Renal cortical epithelial cell (primary cell): ENCODE data around the gene HDHD5. TPM values are rescaled to one million over a fixed set of nuclear protein-coding genes. Genes with fewer than 3 reads are reported as not detected.
A peak's percentile ranks its signal among the peaks of the same experiment; 100 is the strongest.

Experiments used
- DNase-seq: peaks from one replicate; pipeline ENCODE4 v3.0.0-alpha.2; 2011; ENCODE audit warnings: low read depth
- total RNA-seq: library from RNA; depleted of rRNA; stranded (reverse); fragments of >200 nt; gene quantifications from 2 replicates; pipeline ENCODE4 v1.2.3, GENCODE V29; 2014

Gene HDHD5
- total RNA-seq, 1 donor from 2014 or later: 25.1 TPM

GRCh38 chr22:17105143-17106129 is 53.6 kb downstream of the HDHD5 start:
- no peak for DNase-seq

- DNase-seq: no peak
Observed at GRCh38 chr22:17104336-17104935, 54.6 kb downstream of the HDHD5 start.

DNA sequence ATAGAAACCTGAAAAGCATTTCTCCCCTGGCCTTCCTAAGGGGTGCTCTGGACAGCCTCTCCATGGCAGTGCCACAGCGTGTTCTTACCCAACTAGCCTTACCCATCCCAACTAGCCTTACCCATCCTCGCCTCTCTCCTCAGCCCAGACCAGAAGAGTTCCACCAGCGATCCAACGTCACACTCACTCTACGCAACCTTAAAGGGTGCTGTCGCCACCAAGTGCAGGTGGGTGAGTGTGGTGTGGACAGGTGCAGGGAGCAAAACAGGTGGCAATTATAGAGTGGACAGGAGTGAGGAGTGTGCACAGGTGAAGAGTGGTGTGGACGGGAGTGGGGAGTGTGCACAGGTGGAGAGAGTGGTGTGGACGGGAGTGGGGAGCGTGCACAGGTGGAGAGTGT is 55.7 kb downstream of the HDHD5 start:
- DNase-seq: no peak

GRCh38 chr22:17102297-17102667 is 56.8 kb downstream of the HDHD5 start:
- peak; percentile 16 for DNase-seq

GRCh38 chr22:17101475-17102296 is 57.4 kb downstream of the HDHD5 start:
- no peak for DNase-seq

DNA sequence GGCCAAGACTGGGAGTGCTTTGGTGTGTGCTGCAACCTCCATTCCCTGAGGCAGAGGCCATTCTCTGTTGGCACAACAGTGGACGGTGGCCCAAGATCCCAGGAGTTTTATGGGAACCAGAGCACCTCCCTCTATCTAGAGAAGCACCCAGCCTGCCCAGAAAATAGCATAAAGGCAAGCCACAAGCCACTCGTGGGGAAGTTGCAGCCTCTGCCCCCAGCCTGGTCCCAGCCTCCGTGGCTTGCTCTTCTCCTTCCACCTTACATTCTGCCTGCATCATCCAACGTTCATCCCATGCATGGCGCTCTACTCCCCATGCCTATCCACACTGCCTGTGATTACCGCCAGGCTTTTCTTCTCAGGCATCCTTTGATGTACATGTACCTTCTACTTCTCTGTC is 58.5 kb downstream of the HDHD5 start:
- no peak for DNase-seq

- DNase-seq: no peak
Observed at GRCh38 chr22:17098379-17098819, 60.7 kb downstream of the HDHD5 start.

- no peak for DNase-seq
Observed at GRCh38 chr22:17097701-17098100, 61.4 kb downstream of the HDHD5 start.

- DNase-seq: no peak
Observed at GRCh38 chr22:17097062-17097461, 62.0 kb downstream of the HDHD5 start.

- DNase-seq: no peak
Observed at GRCh38 chr22:17096071-17096470, 63.0 kb downstream of the HDHD5 start.

GRCh38 chr22:17095538-17095937 is 63.5 kb downstream of the HDHD5 start:
- DNase-seq: no peak

GRCh38 chr22:17093081-17093480 is 66.0 kb downstream of the HDHD5 start:
- no peak for DNase-seq

DNA sequence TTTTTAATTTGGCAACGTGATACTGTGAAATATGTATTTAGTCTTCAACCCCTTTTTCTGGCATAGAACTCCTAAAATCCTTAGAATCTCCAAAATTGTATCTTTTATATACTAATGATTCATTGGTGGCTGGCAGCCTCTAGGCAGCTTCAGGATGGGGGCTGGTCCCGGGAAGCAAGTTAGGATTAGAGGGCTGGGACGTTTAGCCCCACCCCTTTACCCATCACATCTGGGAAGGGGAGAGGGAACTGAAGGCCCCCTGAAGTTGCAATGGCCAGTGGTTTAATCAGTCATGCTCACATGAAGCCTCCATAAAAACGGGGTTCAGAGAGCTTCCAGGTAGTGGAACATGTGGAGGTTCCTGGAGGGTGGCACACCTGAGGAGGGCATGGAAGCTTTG is 67.2 kb downstream of the HDHD5 start:
- no peak for DNase-seq

DNA sequence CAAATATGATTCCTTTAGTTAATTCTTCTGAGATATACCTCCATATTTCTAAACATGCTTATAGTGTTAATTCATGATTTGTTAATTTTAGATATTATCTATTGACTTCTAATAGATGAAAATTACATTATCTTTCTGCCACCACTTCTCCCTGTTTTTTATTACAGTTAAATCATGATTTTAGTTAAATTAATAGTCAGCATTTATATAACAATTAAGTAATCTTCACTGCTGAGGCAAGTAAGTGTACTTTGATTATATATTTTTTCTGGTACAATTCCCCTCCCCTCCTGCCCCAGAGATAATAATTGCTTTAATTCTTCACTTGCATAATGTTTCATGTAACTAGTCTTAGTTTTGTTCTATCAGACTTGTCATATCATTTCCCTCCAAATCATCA is 68.5 kb downstream of the HDHD5 start:
- DNase-seq: no peak

Other genes starting within 250 kb of the HDHD5 start
- gene GAB4, start 151.1 kb downstream of the HDHD5 start, total RNA-seq: not detected in 2 replicates
- gene IL17RA, start 74.3 kb downstream of the HDHD5 start, total RNA-seq: 5.4 and 17.1 TPM in 2 replicates
- 0.10 TPM in 1 of 2 replicates, not detected in the other for gene TMEM121B, start 37.9 kb downstream of the HDHD5 start, total RNA-seq
- 1.2 and 53.3 TPM in 2 replicates for gene ADA2, start 60.2 kb upstream of the HDHD5 start, total RNA-seq
- gene CECR2, start 210.2 kb upstream of the HDHD5 start, total RNA-seq: 0.10 and 0.17 TPM in 2 replicates